ENCODE data around the gene ATP1B3. TPM values are rescaled to one million over a fixed set of nuclear protein-coding genes. Genes with fewer than 3 reads are reported as not detected.
A peak's percentile ranks its signal among the peaks of the same experiment; 100 is the strongest.

ATP1B3 gene
- total RNA-seq, 1 experiment from 2014 or later, result 250 TPM

GRCh38 chr3:141939759-141940158 lies 63.3 kb downstream of the ATP1B3 start:
- H2BK20ac ChIP-seq (ENCODE audit: low read depth, low read length, poor library complexity, severe bottlenecking), result no peak overlapping the region
- H2BK15ac ChIP-seq (ENCODE audit: low read depth, low read length), result no peak overlapping the region
- no peaks in the 10 kb centered on the region for H3K9me3 Mint-ChIP-seq
- no peaks in the 10 kb centered on the region for H3K27me3 ChIP-seq (ENCODE audit: insufficient read depth, low read length)
- H3K4me2 ChIP-seq (ENCODE audit: insufficient read depth, insufficient read length, low read length), result no peak overlapping the region
- no peak overlapping the region for H3K18ac ChIP-seq (ENCODE audit: insufficient read length, low read depth, low read length)
- no peak overlapping the region for H2BK120ac ChIP-seq (ENCODE audit: low read depth, low read length, poor library complexity, severe bottlenecking)
- no peaks in the 10 kb centered on the region; a peak in 1 of 7 replicates for H3K36me3 Mint-ChIP-seq (ENCODE audit: insufficient read depth in 1 of 3, low read depth in 3 of 3)
- no peak for DNase-seq
- no peak overlapping the region for H3K4me3 Mint-ChIP-seq
- H4K91ac ChIP-seq (ENCODE audit: insufficient read length, low read depth, low read length), result no peak overlapping the region
- H4K8ac ChIP-seq (replicated peaks; ENCODE audit: insufficient read length, low read depth, low read length), result no peak overlapping the region
- no peak overlapping the region for H2AFZ ChIP-seq (ENCODE audit: low read length)
- no peak overlapping the region for H3K27ac ChIP-seq (ENCODE audit: insufficient read length, low read depth, low read length)
- H3K4me1 ChIP-seq (ENCODE audit: insufficient read depth, low read length), result no peaks in the 10 kb centered on the region
- H3K9ac ChIP-seq (ENCODE audit: extremely low read depth, insufficient read length, low read length), result no peak overlapping the region
- no peak overlapping the region for H2BK12ac ChIP-seq (ENCODE audit: insufficient read length, low read depth, low read length)
- H3T11ph ChIP-seq (ENCODE audit: low read length), result no peak overlapping the region
- H3K56ac ChIP-seq (ENCODE audit: insufficient read length, low read depth, low read length), result no peak overlapping the region
- H3K27ac Mint-ChIP-seq, result 0 out of 7 replicates have a peak overlapping the region, but pooled peaks of 1 of the 3 experiments have one; percentile 22
- H2AK5ac ChIP-seq (ENCODE audit: insufficient read length, low read length), result no peak overlapping the region
- WGBS (ENCODE audit: extremely low coverage, insufficient read length, low lambda C conversion rate), result no CpG with 5 or more reads among the region's 4 CpGs
- H3K14ac ChIP-seq (ENCODE audit: insufficient read depth, low read length), result no peak overlapping the region
- H3K4ac ChIP-seq (ENCODE audit: low read depth, low read length), result no peak overlapping the region
- H3K23ac ChIP-seq (ENCODE audit: insufficient read length, low read depth, low read length), result no peak overlapping the region
- TF ChIP-seq CTCF (conservative IDR thresholded peaks at IDR 0.05), result no peak
- no peaks in the 10 kb centered on the region for H3K27me3 Mint-ChIP-seq (ENCODE audit: low read depth)
- peaks cover 5 to 7% of the 10 kb centered on the region in 2 experiments for H3K4me1 Mint-ChIP-seq
- no peak overlapping the region for H2BK5ac ChIP-seq (ENCODE audit: insufficient read length, low read length)
- H4K20me1 ChIP-seq (ENCODE audit: control insufficient read depth, insufficient read depth, insufficient read length), result no peaks in the 10 kb centered on the region
- no peaks in the 10 kb centered on the region for H3K79me1 ChIP-seq (ENCODE audit: insufficient read depth, low read depth, low read length, poor library complexity, severe bottlenecking)
- no peak overlapping the region for H4K5ac ChIP-seq (ENCODE audit: insufficient read length, low read depth, low read length)
- no peaks in the 10 kb centered on the region for H3K23me2 ChIP-seq (ENCODE audit: insufficient read length, low read depth, low read length, poor library complexity, severe bottlenecking)
- no peaks in the 10 kb centered on the region for H3K79me2 ChIP-seq (ENCODE audit: insufficient read depth, low read length)
- H3K9me3 ChIP-seq (ENCODE audit: control insufficient read depth, low read depth, low read length), result no peaks in the 10 kb centered on the region

All from H9 (cell line).